ENCODE results near the gene SPDEF.

GRCh38 chr6:34489207-34489805 lies 66.8 kb downstream of the SPDEF start:
- TF ChIP-seq EP300 (IDR thresholded peaks at IDR 0.05; ENCODE audit: borderline replicate concordance), result no peak
- TF ChIP-seq MAX (IDR thresholded peaks at IDR 0.05), result no peak
- no peak for TF ChIP-seq RAD21 (IDR thresholded peaks at IDR 0.05; ENCODE audit: low read depth)
- TF ChIP-seq EGR1 (IDR thresholded peaks at IDR 0.05), result no peak
- TF ChIP-seq REST (IDR thresholded peaks at IDR 0.05; ENCODE audit: low read depth), result no peak
- TF ChIP-seq TAF1 (IDR thresholded peaks at IDR 0.05; ENCODE audit: low read depth), result no peak
- TF ChIP-seq YY1 (IDR thresholded peaks at IDR 0.05; ENCODE audit: low read depth), result no peak
- no peak for TF ChIP-seq USF1 (IDR thresholded peaks at IDR 0.05)
- TF ChIP-seq CREB1 (IDR thresholded peaks at IDR 0.05; ENCODE audit: low read depth), result no peak
- TF ChIP-seq FOXM1 (IDR thresholded peaks at IDR 0.05; ENCODE audit: borderline replicate concordance, low read depth), result no peak
- no peak for TF ChIP-seq CEBPB (IDR thresholded peaks at IDR 0.05)
